ENCODE data around the gene MTARC2.

Gene MTARC2

GRCh38 chr1:220804202-220804586 lies 56.1 kb downstream of the MTARC2 start:
- no peak for DNase-seq

DNA sequence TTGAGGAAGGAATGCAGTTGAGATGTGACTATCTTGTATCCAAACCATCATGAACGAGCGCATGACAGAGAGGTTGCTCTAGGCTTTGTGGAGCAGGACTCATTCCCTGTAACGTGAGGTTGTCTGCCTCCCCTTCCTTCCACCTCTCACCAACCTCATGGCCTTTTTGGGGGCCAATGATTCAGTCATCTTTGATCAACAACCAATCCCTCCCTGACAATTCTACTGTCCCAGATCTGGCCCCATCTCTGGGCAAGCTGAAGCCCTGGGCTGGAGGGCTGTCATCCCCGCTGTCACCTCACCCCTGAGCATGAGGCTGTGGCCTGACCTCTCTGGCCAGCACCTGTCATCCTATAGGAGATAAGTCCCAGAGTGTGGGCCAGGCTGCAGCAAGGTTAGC lies 58.3 kb downstream of the MTARC2 start:
- DNase-seq = no peak

DNA sequence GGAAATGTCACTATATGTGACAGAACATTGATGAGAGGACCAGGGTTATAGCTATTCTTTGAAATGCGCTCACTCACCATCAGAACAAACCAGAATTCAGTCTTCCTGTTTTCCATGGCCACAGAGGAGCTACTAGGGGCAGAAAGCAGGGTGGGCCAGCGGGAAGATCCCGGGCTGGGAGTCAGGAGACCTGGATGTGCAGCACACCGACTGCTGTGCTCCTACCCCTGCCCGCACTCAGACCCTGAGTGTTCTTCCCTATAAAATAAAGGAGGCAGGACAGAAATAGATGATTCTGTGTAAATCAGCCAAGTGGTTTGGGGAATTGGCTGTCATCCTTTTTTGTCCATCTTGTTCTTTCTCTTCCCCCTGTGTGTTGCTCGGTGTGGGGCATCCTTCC lies 59.6 kb downstream of the MTARC2 start:
- DNase-seq = no peak

GRCh38 chr1:220808345-220809186 lies 60.4 kb downstream of the MTARC2 start:
- no peak for DNase-seq

- no peak for DNase-seq
Measured at GRCh38 chr1:220809187-220809550, 61.0 kb downstream of the MTARC2 start.

DNA sequence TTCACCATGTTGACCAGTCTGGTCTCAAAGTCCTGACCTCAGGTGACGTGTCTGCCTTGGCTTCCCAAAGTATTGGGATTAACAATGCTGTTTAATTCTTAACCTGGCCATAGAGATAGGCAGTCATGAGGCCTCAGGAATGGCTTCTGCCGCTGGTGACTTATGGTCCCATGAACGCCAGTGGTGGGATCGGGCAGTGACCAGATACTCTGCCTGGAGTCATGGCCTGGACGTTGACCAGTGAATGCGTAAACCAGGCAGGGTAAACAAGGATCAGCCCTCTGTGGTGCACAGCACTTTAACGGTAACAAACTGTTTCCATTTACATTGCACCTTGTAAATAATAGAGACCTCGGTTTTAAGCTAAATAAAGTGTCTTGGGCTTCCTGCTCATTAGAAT lies 61.6 kb downstream of the MTARC2 start:
- no peak for DNase-seq

DNA sequence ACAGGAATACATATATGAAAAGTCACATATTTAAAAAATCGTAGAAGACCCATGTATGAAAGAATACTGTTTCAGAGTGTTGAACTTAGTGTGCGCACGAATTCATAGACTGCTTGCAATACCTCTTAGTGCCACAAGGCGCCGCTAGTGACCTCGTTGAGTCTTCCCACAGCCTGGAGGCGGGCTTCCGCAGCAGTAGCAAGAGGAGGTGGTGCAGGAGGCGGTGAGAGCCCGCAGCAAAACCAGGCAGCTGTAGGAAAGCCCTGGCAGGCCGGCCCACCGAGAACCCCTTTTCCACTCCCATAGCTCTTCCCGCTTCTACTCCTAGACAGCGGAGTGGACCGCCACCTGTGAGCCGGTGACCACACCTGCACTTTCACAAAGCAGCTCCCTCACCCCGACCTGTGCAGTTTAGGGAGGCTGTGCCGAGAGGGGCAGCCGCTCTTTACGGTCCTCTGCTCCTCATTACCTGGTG lies 62.1 kb downstream of the MTARC2 start:
- peak; percentile 70 for DNase-seq

- no peak for DNase-seq
Measured at GRCh38 chr1:220810963-220811362, 62.8 kb downstream of the MTARC2 start.

GRCh38 chr1:220811695-220812094 lies 63.6 kb downstream of the MTARC2 start:
- DNase-seq = no peak

DNA sequence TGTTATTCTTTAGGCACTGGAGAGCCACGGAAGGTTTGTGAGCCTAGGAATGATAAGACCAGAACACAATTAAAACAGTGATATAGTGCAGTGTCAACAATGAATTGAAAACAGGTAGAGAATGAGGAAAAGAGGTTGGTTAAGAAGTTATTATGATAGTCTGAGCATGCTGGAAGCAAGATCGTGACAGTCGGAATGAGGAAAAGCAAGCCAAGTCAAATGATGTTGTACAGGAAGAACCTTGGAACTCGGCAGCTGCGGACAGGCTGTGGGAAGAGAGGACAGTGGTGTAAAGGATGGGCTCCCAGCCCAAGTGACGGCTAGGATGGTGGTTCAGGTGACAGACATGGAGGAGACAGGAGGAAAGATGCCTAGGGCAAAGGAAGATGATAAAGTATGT lies 64.2 kb downstream of the MTARC2 start:
- no peak for DNase-seq

DNA sequence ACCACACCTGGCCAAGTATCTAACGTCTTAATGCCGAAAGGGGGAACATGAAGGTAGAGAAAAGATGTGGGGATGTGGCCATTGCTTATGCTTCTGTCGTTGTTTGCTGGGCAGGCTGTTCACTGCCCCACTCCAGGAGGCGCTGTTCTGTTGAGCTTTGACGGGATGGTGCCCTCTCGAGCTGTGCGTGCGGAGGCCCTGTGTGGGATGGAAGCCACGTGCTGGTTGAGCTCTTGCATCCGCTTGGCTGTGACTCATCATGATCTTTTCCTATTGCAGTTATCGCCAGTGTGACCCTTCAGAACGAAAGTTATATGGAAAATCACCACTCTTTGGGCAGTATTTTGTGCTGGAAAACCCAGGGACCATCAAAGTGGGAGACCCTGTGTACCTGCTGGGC lies 64.9 kb downstream of the MTARC2 start:
- DNase-seq = no peak

DNA sequence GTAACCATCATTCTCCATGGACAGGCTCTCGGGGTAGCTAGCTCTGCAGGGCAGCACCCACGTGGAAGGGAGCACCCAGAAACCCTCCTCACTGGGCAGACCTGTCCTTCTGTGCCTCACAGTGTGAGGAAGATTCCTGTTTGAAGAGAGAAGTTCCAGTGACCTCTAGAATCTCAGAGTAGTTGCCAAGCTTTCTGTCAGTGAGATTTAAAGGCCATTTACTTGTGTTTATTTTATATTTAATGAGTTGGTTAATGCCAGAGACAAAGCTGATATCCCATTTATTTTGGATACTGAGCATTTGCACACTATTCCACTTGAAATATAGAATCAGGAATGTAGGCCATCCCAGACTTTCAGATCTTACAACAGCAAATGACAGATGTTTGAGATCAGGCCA lies 67.3 kb downstream of the MTARC2 start:
- no peak for DNase-seq

DNA sequence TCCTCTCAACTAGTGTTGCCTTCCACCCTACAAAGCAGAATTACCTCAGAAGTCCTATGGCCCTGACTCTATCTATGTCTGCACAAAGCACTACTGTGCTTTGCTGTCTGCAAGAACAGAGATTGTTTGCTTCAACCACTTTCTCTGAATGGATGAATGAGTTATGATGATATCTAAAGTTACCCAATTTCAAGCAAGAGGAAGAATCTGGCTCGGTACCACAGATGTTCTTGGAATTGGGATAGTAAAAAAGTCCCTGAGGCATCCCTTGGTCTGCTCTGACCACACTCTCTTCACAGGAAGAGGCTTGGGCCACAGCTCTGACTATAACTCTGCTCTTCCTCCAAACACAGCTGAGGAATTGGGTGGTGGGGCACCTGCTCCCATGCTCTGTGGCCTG lies 69.8 kb downstream of the MTARC2 start:
- no peak for DNase-seq

DNA sequence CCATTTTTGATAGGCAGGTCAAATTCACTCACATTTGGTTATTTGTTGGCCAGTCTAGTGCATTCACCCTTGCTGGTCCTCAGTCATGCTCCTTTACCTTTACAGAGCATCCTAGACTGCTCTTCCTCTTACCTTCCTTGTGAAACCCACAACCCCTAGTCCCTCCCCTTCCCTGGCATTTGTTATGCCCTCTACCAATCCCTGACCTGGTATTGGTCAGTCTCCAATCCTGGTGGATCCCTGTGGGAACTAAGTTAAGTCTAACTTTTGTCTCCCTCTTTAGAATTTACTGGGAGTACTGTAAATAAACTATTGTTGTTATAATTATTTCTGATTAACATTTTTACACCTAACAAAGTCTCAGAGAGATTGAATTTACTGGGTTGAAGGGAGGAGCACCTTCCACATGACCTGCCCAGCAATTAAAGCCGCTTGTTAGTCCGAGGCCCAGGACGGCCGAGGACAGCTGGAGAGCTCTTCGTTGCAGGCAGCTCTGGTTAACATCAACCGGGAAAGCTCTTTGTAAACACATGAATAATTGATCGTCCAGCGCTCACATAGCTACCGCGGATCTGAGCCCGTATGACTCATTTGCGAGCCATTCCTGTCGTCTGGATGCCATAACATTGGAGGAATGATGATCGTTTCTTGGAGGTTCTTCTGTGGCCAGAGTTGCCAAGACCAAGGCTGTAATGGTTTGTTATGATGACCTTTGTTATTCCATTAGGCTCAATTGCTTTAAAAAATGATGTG lies 70.5 kb downstream of the MTARC2 start:
- DNase-seq = no peak

DNA sequence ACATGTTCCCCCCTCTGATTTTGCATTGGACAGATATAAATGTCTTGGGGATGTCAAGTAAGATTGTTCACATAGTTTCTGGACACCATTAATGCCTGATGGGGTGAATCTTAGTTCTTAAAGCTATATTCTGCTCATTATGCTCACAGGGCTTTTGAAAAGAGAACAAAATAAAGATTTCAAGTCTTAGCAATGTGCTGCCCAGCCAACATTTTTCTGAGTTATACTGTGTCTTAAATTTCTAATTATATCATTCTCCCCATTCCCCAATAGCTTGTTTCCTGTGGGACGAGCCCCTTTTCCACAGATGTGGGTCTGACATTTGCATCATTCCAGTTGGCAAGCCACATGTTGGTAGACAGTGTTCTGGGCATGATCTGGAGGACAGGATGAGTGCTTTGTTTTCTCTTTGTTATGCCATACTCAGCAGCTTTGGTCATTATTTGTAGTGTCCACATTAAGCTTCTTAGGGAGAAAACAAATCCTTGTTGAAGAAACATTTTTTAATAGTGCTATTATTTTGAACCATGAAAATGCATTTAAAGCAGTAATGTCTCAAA lies 71.4 kb downstream of the MTARC2 start:
- DNase-seq = no peak

- no peak for DNase-seq
Measured at GRCh38 chr1:220824031-220824989, 76.2 kb downstream of the MTARC2 start.

GRCh38 chr1:220825819-220826551 lies 77.9 kb downstream of the MTARC2 start:
- no peak for DNase-seq

DNA sequence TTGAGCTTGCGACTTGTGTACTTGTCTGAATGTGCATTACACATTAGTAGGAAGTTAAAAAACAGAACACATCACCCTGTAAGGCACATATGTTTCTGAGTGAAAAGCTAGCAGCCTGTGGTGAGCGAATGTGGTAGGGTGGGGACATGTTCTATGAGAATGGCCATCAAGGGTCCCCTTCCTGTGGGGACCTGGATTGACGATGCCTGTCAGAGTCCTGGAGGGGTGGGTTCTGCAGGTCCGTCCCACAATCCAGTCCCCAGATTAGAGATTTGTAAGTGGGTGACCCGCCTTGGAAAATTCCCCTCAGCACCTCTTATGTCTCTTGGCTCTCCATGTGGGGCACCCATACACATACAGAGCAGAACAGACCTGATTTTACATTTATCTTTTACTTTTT lies 78.6 kb downstream of the MTARC2 start:
- DNase-seq = no peak

DNA sequence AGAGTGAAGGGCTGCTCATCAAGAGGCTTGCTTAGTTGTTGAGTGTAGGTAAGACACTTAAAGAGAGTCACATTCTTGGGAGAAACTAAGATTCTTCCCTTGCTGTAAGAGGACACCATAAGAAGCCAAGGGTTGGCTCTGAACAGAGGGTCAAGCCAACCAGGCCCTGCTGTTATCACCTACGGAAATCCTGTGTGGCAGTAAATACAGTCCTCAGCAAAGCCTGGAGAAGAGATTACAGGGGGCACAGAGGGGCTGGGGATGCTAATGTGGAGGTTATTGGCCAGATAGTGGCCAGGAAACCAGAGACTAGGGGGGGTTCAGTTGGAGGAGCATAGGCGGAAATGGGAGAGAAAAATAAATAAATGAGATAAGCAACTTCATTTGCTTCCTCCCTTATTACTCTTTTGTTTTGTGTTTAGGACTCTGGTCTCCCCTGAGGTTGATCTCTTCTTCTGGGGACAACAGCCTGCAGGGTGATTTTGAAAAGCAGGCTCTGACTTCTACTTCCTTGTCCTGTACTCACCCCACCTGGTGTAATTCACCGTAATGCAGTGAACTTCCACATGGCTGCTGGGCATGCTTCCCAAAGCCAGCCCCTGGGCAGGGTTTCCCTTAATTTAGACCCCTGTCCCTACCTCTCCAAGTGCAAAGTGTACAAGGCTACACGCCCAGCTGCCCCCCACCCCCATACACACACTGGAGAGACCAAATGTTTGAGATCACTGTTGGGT lies 79.5 kb downstream of the MTARC2 start:
- DNase-seq = no peak

GRCh38 chr1:220828179-220828490 lies 80.0 kb downstream of the MTARC2 start:
- DNase-seq = no peak

GRCh38 chr1:220828950-220829586 lies 80.9 kb downstream of the MTARC2 start:
- DNase-seq = no peak
